HFFc6 (cell line): ENCODE data around the gene COX17. TPM values are rescaled to one million over a fixed set of nuclear protein-coding genes. Genes with fewer than 3 reads are reported as not detected.
A peak's percentile ranks its signal among the peaks of the same experiment; 100 is the strongest.

Experiments
- DNase-seq: peaks from one replicate; pipeline ENCODE4 v3.0.0-alpha.2; 2018
- H3K27ac Mint-ChIP-seq: 2 replicates; pipeline ENCODE4 v1.8.0; 2020; ENCODE audit warnings: mild to moderate bottlenecking, mixed read lengths
- H3K27me3 Mint-ChIP-seq: 2 replicates; pipeline ENCODE4 v1.8.0; 2021; ENCODE audit warnings: mild to moderate bottlenecking, moderate library complexity, mixed read lengths; ENCODE audit not compliant: insufficient read depth
- H3K36me3 Mint-ChIP-seq: 2 replicates; pipeline ENCODE4 v1.8.0; 2021; ENCODE audit warnings: low read depth, mixed read lengths
- H3K4me1 Mint-ChIP-seq: 2 replicates; pipeline ENCODE4 v1.8.0; 2020; ENCODE audit warnings: low read depth, mixed read lengths
- H3K4me3 Mint-ChIP-seq: 2 replicates; pipeline ENCODE4 v1.8.0; 2020; ENCODE audit warnings: mild to moderate bottlenecking, moderate library complexity, mixed read lengths
- H3K9me3 Mint-ChIP-seq: 2 replicates; pipeline ENCODE4 v1.8.0; 2020; ENCODE audit warnings: mild to moderate bottlenecking, mixed read lengths
- CTCF ChIP-seq: fragments of 200-600 bp; sonication (generic); IDR thresholded peaks from 2 replicates; pipeline ENCODE4 v1.5.0; 2021; ENCODE audit warnings: antibody characterized with exemption, mild to moderate bottlenecking
- total RNA-seq, 6 experiments: library from RNA; stranded (reverse); fragmentation: NEBNext Ultra II Directional; extraction: Animal tissue kit (Norgen Biotek cat#: 25700); gene quantifications; 2 replicates in 1 of 6; 3 replicates in 5 of 6; pipeline ENCODE4 v1.2.3, GENCODE V29; 2021

The COX17 gene
- total RNA-seq, 6 experiments from 2014 or later, result 28.9 to 41.0 (median 35.2) TPM

GRCh38 chr3:119715105-119715504 lies 37.9 kb upstream of the COX17 start:
- Mint-ChIP-seq H3K27ac (no peak overlapping the region), H3K4me3 (no peak overlapping the region), H3K9me3 (no peaks in the 10 kb centered on the region), H3K27me3 (peaks cover 17% of the 10 kb centered on the region), H3K36me3 (no peaks in the 10 kb centered on the region), H3K4me1 (no peaks in the 10 kb centered on the region)
- DNase-seq, result no peak
- no peak for TF ChIP-seq CTCF

DNA sequence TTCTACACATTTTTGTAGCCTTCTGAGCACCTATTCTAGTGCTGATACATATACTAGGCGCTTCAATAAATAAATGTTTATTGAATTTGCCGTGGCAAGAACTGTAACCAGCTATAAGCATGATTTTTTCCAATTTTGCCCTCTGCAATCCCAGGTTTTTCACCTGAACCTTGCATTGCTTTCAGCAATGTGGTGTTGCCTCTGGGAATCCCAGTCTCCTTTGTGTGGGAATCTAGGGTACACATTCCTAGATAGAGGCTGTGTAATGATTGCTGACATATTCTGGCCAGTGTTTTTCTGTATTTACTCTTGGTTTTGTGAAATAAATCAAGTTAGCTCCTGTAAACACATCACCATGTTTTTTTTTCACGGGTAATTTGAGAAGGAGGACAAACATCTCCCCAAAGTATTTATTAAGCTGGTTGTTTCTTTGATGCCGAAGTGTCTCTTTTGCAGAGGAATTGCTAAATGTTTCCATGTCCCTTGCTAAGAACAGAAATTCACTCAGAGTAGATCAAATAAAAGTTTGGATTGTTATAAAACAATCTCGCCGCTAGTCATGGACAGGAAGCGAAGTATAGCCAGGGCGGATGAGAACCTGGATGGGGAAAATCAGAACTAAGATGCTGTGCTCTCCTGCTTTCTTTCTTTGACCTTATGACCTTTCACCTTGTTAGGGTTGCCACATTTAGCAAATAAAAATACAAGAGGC lies 26.8 kb upstream of the COX17 start:
- Mint-ChIP-seq H3K27me3 (peaks cover 17% of the 10 kb centered on the region), H3K4me1 (peaks cover 15% of the 10 kb centered on the region), H3K9me3 (no peaks in the 10 kb centered on the region), H3K27ac (no peak overlapping the region), H3K4me3 (peak overlapping the region; percentile 84), H3K36me3 (no peaks in the 10 kb centered on the region)
- no peak for TF ChIP-seq CTCF
- DNase-seq, result no peak

DNA sequence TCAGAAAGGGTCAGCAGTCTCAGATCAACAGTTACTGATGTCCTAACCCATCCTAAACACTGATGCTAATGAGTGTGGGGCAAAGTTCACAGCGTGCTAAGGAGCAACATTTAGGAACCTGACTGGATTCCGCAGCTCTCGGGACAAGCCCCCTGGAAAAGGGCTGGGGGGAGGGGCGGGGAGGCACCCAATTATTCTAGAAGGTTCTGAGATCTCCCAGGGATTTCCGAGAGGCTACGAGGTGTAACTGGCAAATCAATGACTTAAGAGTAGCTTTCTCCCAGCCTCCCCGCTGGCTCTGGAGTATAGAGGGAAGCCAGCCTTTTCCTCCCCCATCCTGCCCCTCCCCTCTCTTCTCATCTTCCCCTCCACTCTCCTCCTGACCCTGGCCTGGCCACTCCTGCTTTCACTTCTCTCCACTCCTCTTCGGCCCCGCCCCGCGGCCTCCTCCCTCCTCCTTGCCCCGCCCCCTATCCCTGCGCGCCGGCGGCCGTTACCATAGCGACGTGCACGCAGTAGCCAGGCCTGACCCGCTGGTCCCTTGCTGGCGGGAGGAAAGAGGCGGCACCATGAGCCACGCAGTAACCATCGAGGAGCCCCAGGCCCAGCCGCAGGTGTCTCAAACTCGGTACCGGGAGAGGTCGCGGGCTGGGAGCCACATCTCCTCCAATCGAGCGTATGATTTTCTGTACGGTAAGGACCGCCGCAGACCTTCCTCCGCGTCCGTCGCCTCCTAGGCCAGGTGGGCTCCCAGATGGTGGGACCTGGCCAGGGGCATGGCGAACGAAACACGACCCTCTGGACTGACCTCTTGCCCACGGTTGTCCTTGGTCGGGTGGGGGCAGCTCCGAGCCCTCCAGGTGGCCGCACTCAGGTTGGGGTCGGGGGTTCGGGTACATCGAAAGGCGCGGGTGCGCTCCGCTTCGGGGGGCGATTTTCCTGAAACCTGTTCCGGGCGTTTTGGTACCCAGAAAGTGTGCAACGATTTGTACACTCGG lies 25.6 kb upstream of the COX17 start, which contains the start of gene CFAP91:
TSS of gene CFAP91 (plus strand) at position 493 of the 998 bp plus-strand sequence. CDS start at position 570, 77 bp downstream.
- H3K4me1 Mint-ChIP-seq, result peaks cover 15% of the 10 kb centered on the region
- H3K36me3 Mint-ChIP-seq, result no peaks in the 10 kb centered on the region
- no peak within 1 kb of the TSS for H3K27ac Mint-ChIP-seq
- TF ChIP-seq CTCF, result no peak
- H3K4me3 Mint-ChIP-seq, result peak within 1 kb of the TSS; percentile 84
- peaks cover 15% of the 10 kb centered on the region for H3K27me3 Mint-ChIP-seq
- DNase-seq, result peak; percentile 86
- no peaks in the 10 kb centered on the region for H3K9me3 Mint-ChIP-seq

DNA sequence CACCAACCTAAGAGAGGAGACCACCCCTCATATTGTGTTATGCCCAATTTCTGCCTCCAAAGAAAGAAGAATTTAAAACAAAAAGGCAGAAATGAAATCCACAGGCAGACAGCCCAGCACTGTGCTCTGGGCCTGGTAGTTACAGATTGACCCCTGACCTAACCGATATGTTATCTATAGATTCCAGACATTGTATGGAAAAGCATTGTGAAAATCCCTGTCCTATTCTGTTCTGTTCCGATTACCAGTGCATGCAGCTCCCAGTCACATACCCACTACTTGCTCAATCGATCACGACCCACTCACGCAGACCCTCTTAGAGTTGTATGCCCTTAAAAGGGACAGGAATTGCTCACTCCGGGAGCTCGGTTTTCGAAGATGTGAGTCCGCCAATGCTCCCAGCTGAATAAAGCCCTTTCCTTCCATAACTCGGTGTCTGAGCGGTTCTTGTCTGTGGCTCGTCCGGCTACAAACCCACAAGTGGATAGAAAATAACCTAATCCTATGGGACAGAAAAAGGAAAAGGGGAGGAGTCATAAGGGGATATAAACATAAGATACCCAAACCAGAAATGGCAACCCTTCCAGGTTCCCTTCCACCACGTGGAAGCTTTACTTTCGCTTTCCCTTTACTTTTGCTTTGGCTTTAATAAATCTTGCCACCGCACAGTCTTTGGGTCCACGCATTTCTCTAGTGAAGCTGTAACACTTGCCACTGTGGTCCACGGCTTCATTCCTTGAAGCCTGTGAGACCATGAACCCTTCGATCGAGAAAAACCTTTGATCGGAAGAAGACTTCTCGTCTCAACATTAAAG lies 23.9 kb upstream of the COX17 start:
- DNase-seq, result no peak
- peaks cover 18% of the 10 kb centered on the region for H3K27me3 Mint-ChIP-seq
- peaks cover 15% of the 10 kb centered on the region for H3K4me1 Mint-ChIP-seq
- H3K36me3 Mint-ChIP-seq, result no peaks in the 10 kb centered on the region
- no peaks in the 10 kb centered on the region for H3K9me3 Mint-ChIP-seq
- no peak for TF ChIP-seq CTCF
- H3K4me3 Mint-ChIP-seq, result no peak overlapping the region
- H3K27ac Mint-ChIP-seq, result no peak overlapping the region

GRCh38 chr3:119700269-119700919 lies 23.2 kb upstream of the COX17 start:
- no peak for TF ChIP-seq CTCF
- Mint-ChIP-seq H3K9me3 (no peaks in the 10 kb centered on the region), H3K27me3 (peaks cover 17% of the 10 kb centered on the region), H3K4me1 (peaks cover 15% of the 10 kb centered on the region), H3K27ac (no peak overlapping the region), H3K36me3 (no peaks in the 10 kb centered on the region), H3K4me3 (no peak overlapping the region)
- DNase-seq, result peak; percentile 16
